Liver (tissue), 9 donors: ENCODE data around the gene IFT122. TPM values are rescaled to one million over a fixed set of nuclear protein-coding genes. Genes with fewer than 3 reads are reported as not detected.

Source experiments
- DNase-seq: peaks from one replicate; pipeline ENCODE4 v3.0.0-alpha.2; 2017; ENCODE audit warnings: low spot score
- H3K27ac ChIP-seq, 2 donors: one replicate each; pipeline ENCODE4 v1.7.0; 2013; ENCODE audit warnings: inconsistent platforms in 2 of 2, low read length in 2 of 2, control low read depth in 1 of 2, low read depth in 1 of 2, mild to moderate bottlenecking in 1 of 2
- H3K27me3 ChIP-seq, 4 donors: one replicate each; pipeline versions ENCODE4 v1.6.1 to v1.7.0; 2013; ENCODE audit warnings: low read length in 3 of 4, inconsistent platforms in 1 of 4, mild to moderate bottlenecking in 1 of 4, moderate library complexity in 1 of 4; ENCODE audit not compliant: control insufficient read depth in 4 of 4, insufficient read depth in 4 of 4
- H3K36me3 ChIP-seq, 4 donors: one replicate each; pipeline versions ENCODE4 v1.6.1 to v1.7.0; 2013; ENCODE audit warnings: low read length in 3 of 4, mild to moderate bottlenecking in 3 of 4, low read depth in 1 of 4, moderate library complexity in 1 of 4; ENCODE audit not compliant: control insufficient read depth in 4 of 4, insufficient read depth in 3 of 4
- H3K4me1 ChIP-seq, 4 donors: one replicate each; pipeline versions ENCODE4 v1.6.1 to v1.7.0; 2013; ENCODE audit warnings: low read length in 3 of 4, mild to moderate bottlenecking in 3 of 4, moderate library complexity in 1 of 4; ENCODE audit not compliant: control insufficient read depth in 4 of 4, insufficient read depth in 4 of 4
- H3K4me3 ChIP-seq, 3 donors: one replicate each; pipeline versions ENCODE4 v1.6.1 to v1.7.0; 2013; ENCODE audit warnings: low read length in 3 of 3, control low read depth in 1 of 3, low read depth in 1 of 3, mild to moderate bottlenecking in 1 of 3
- H3K9ac ChIP-seq, 2 donors: one replicate each; pipeline ENCODE4 v1.7.0; 2013; ENCODE audit warnings: low read length in 2 of 2, mild to moderate bottlenecking in 2 of 2, moderate library complexity in 2 of 2, control low read depth in 1 of 2, low read depth in 1 of 2
- H3K9me3 ChIP-seq, 4 donors: one replicate each; pipeline versions ENCODE4 v1.6.1 to v1.7.0; 2013; ENCODE audit warnings: low read length in 3 of 4; ENCODE audit not compliant: control insufficient read depth in 4 of 4
- ATF3 ChIP-seq: IDR thresholded peaks from 2 replicates; pipeline ENCODE4 v1.6.1; 2016; ENCODE audit warnings: antibody characterized with exemption
- CTCF ChIP-seq: fragments of 150-350 bp; IDR thresholded peaks from 2 replicates; pipeline ENCODE4 v1.5.1; 2017; ENCODE audit warnings: improper control_type of control experiment, low read depth, low read length; ENCODE audit not compliant: missing input control
- FOXA1 ChIP-seq: IDR thresholded peaks from 2 replicates; pipeline ENCODE4 v1.6.1; 2016; ENCODE audit warnings: antibody characterized with exemption
- FOXA2 ChIP-seq: IDR thresholded peaks from 2 replicates; pipeline ENCODE4 v1.6.1; 2016; ENCODE audit warnings: antibody characterized with exemption
- GABPA ChIP-seq, 2 donors: IDR thresholded peaks in 1 of 2; conservative IDR thresholded peaks in 1 of 2; 2 replicates each; pipeline ENCODE4 v1.6.1; 2016; ENCODE audit warnings: antibody characterized with exemption in 2 of 2, mild to moderate bottlenecking in 1 of 2, moderate library complexity in 1 of 2
- HNF4A ChIP-seq, 2 donors: conservative IDR thresholded peaks; 2 replicates each; pipeline ENCODE4 v1.6.1; 2016; ENCODE audit warnings: antibody characterized with exemption in 2 of 2, mild to moderate bottlenecking in 2 of 2
- JUND ChIP-seq, 2 donors: IDR thresholded peaks; 2 replicates each; pipeline ENCODE4 v1.6.1; 2016; ENCODE audit warnings: antibody characterized with exemption in 2 of 2
- MAX ChIP-seq: IDR thresholded peaks from 2 replicates; pipeline ENCODE4 v1.6.1; 2016; ENCODE audit warnings: antibody characterized with exemption
- NR2F2 ChIP-seq: IDR thresholded peaks from 2 replicates; pipeline ENCODE4 v1.6.1; 2016; ENCODE audit warnings: antibody characterized with exemption
- RAD21 ChIP-seq, 2 donors: IDR thresholded peaks; 2 replicates each; pipeline ENCODE4 v1.6.1; 2016; ENCODE audit warnings: antibody characterized with exemption in 2 of 2, mild to moderate bottlenecking in 2 of 2
- REST ChIP-seq: IDR thresholded peaks from 2 replicates; pipeline ENCODE4 v1.6.1; 2016; ENCODE audit warnings: antibody characterized with exemption, mild to moderate bottlenecking
- RXRA ChIP-seq, 2 donors: IDR thresholded peaks; 2 replicates each; pipeline ENCODE4 v1.6.1; 2017 to 2018; ENCODE audit warnings: antibody characterized with exemption in 2 of 2, mild to moderate bottlenecking in 1 of 2
- SP1 ChIP-seq: IDR thresholded peaks from 2 replicates; pipeline ENCODE4 v1.6.1; 2018; ENCODE audit warnings: antibody characterized with exemption, mild to moderate bottlenecking
- TAF1 ChIP-seq: conservative IDR thresholded peaks from 2 replicates; pipeline ENCODE4 v1.6.1; 2016; ENCODE audit warnings: antibody characterized with exemption, mild to moderate bottlenecking
- YY1 ChIP-seq: IDR thresholded peaks from 2 replicates; pipeline ENCODE4 v1.6.1; 2016; ENCODE audit warnings: antibody characterized with exemption, mild to moderate bottlenecking
- ZBTB33 ChIP-seq: IDR thresholded peaks from 2 replicates; pipeline ENCODE4 v1.6.1; 2016; ENCODE audit warnings: antibody characterized with exemption
- WGBS: extraction: QIAGEN DNeasy Blood & Tissue Kit; methylation state at CpG from one replicate; pipeline ENCODE4 v1.1.7; 2013; 5-methylcytosine and 5-hydroxymethylcytosine counted together
- polyA plus RNA-seq, 2 donors: library from polyadenylated mRNA; stranded (reverse) in 1 of 2; unstranded in 1 of 2; fragments of 200-250 nt in 1 of 2; fragments of >200 nt in 1 of 2; fragmentation: Nextera tagmentation in 1 of 2; extraction: Ambion mirVana in 1 of 2; gene quantifications; one replicate each; pipeline versions ENCODE4 v1.2.1 to v1.2.3, GENCODE V29; 2013 to 2015
- total RNA-seq, 2 donors: library from RNA; depleted of rRNA; stranded (reverse); fragments of >200 nt; gene quantifications; one replicate each; pipeline ENCODE4 v1.2.3, GENCODE V29; 2014
- donor health status: healthy.
- donor health status: healthy.
- donor health status: healthy.
- donor health status: healthy.
- donor health status: healthy.

IFT122 gene
- total and polyA plus RNA-seq, 4 donors, result 3.3 to 25.8 (median 10.6) TPM

- DNase-seq, result no peak
- H3K27me3 ChIP-seq, result no peaks in the 10 kb centered on the region
- TF ChIP-seq RAD21 (IDR thresholded peaks at IDR 0.05), result no peak
- no peak for TF ChIP-seq ZBTB33
- no peak for TF ChIP-seq RXRA (IDR thresholded peaks at IDR 0.05)
- no peak for TF ChIP-seq NR2F2
- no peak for TF ChIP-seq GABPA (IDR thresholded peaks at IDR 0.05 in 1 of 2, conservative IDR thresholded peaks at IDR 0.05 in 1 of 2)
- TF ChIP-seq CTCF, result no peak
- no peak for TF ChIP-seq MAX
- TF ChIP-seq ATF3, result no peak
- no peak for TF ChIP-seq FOXA2
- TF ChIP-seq SP1, result no peak
- TF ChIP-seq HNF4A (conservative IDR thresholded peaks at IDR 0.05), result no peak
- no peak for TF ChIP-seq TAF1
- no peak for TF ChIP-seq YY1
- no peak for TF ChIP-seq FOXA1
- TF ChIP-seq REST, result no peak
- no peak for TF ChIP-seq JUND (IDR thresholded peaks at IDR 0.05)
- no peaks in the 10 kb centered on the region for H3K36me3 ChIP-seq
- H3K9ac ChIP-seq, result no peak within 1 kb of the TSS
- no peaks in the 10 kb centered on the region for H3K9me3 ChIP-seq
- H3K4me1 ChIP-seq, result no peaks in the 10 kb centered on the region
- no peak within 1 kb of the TSS for H3K27ac ChIP-seq
- no peak within 1 kb of the TSS for H3K4me3 ChIP-seq
- WGBS, result 92% methylated on average over 18 of the region's 18 CpGs
These were observed 88.6 kb downstream of the IFT122 start, which contains the start of gene RHO for GRCh38 chr3:129528589-129529100. TSS of gene RHO (plus strand) at chr3:129528639. CDS start at chr3:129528734, 95 bp downstream.
